UCSD-AML1 (cell line): ENCODE measurements around the gene POLR1C.
"Not testable (repeated sequence)": the region's sequence is repeated elsewhere in the genome, so short reads cannot be mapped to it uniquely, and the experiment has no call there.

Experiments used
- DNase-seq: peaks from one replicate; lab custom pipeline; 2025; ENCODE audit not compliant: unreplicated experiment; lab: John Stamatoyannopoulos, UW

The POLR1C gene

GRCh38 chr6:43492673-43493072, 24.2 kb upstream of the POLR1C start:
- DNase-seq = no peak

DNA sequence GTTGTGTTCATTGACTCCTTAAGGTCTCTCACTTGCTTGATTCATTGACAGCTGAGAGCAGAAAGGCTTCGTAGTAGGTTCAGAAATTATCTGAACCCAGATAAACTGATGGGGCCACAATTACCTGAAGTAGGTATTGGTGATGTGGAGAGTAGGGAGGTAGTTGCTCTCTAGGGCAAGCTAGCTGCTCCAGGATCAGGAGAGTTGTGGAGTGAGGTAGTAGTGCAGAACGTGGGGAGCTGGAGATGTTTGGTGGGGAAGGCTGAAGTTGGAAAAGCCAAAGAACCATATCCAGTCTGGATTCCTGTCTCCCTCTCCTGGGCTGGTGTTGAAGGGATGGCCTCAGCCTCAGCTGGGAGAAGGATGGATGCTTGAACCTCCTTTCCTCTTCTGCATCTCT, 23.7 kb upstream of the POLR1C start:
- no peak for DNase-seq

GRCh38 chr6:43493833-43494232, 23.1 kb upstream of the POLR1C start:
- no peak for DNase-seq

DNA sequence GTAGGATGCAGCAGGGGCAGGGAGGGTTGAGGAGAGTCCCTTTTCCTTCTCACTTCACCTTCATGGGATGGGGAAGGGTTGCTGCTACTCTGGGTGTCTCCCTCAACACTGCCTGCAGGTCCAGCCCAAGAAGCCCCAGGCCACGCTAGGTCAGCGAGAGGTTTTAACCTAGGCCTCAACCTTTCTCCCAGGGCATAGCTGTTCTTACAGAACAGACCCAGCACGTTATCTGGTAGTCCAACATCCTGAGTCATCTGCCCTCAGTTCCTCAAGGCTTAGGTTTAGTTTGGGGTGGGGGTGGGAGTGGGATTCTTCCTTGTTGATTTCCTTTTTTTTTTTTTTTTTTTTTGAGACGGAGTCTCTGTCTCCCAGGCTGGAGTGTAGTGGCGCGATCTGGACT, 22.6 kb upstream of the POLR1C start:
- no peak for DNase-seq

DNA sequence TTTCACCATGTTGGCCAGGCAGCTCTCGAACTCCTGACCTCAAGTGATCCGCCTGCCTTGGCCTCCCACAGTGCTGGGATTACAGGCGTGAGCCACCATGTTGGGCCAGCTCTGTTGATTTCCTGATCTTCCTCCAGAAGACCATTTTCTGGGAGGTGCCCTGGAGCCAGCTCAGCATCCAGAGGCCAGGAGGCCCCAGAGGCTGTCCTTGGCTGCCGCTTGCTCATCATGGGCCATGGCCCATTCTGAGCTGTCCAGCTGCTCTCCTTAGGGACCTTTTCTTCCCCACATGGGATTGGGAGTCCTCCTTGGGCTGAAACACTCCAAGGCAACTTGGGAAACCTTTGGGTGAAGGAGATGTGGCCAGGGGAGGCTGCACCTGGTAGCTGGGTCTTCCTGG, 22.1 kb upstream of the POLR1C start:
- DNase-seq = no peak

GRCh38 chr6:43495409-43495941, 21.4 kb upstream of the POLR1C start:
- DNase-seq = peak; percentile 31

- DNase-seq = no peak
Observed at GRCh38 chr6:43496370-43497128, 20.3 kb upstream of the POLR1C start.

DNA sequence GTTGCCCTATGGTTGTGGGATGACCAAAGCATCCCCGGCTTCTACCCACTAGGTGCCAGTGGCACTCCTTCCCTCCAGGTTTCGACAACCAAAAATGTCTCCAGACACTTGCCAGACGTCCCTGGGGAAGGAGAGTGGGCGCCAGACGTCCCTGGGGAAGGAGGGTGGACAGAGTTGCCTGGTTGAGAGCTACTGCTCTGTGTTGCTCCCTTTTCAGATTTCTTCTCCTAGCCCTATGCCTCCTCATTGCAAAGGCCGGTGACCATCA, 19.8 kb upstream of the POLR1C start:
- no peak for DNase-seq

DNA sequence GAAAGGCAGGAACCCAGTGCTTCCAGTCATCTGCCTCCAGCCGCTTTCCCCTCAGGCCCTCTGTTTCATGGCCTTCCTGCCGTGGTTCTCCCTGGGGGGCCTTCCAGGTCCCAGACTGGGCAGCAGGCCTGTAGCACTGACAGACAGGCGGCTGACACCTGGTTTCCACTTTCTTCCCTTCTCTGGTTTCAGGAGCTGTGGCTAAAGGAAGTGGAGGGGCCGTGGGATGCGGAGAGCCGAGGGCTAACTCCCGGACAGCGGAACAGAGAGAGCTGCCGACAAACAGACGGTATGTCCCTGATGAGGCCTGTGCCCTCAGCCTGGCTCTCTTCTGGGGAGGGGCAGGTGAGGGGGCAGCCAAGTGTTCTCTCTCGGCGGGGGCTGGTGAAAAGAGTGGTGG, 19.2 kb upstream of the POLR1C start:
- no peak for DNase-seq

- not testable (repeated sequence) for DNase-seq
Observed at GRCh38 chr6:43498291-43498690, 18.6 kb upstream of the POLR1C start.

DNA sequence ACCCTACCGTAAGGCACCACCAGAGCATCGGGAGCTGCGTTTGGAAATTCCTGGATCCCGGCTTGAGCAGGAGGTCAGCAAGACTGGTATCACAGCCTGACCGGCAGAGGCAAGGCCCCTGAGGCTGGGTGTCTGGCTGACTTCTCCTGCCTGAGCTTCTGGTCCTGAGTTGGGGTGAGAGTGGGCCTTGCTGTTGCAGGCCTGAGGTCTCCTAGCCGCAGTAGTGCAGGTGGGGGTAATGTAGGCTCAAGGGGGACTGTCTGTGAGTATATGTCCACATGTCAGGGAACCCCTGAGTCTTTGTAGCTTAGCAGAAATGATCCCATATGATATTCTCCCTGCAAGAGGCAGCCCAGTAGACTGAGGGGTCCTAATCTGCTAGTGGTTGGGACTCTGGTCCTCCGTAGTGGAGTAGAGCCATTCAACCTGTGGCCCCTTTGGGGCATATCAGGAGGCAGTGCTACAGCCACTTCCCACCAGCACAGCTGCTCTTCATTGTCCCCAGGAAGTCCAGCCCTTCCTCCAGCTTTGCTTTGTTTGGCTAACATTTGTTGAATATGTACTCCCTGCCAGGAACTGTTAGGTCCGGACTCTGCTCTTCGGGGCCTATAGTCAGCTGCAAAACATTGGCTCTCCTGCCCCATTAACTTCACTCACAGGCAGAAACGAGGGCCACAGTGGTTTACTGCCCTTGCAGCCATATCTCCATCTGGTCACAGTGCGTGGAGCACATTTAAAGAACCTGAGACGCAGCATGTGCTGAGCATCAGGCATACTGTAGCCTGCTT, 17.7 kb upstream of the POLR1C start:
- no peak for DNase-seq

DNA sequence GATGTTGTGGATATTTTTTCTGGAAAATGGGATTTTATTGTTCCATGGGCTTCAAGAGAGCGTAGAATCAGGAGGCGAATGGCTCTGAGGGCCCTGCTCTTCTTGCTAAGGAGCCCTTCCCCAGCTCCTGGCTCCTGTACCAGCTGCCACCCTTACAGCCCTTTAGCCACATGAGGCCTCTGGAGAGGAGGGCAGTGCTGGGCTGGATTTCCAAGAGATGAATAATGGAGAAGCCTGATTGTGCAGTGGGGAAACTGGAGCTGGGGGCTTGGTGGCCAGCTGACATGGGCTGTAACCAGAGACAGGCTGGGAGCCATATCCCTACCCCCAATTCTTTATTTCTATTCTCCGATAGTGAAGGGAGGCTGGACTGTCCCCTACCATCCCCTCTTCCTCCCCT, 16.0 kb upstream of the POLR1C start:
- no peak for DNase-seq

- no peak for DNase-seq
Observed at GRCh38 chr6:43502666-43503065, 14.2 kb upstream of the POLR1C start.

GRCh38 chr6:43503443-43503842, 13.4 kb upstream of the POLR1C start:
- no peak for DNase-seq

- DNase-seq = no peak
Observed at GRCh38 chr6:43504756-43505593, 11.9 kb upstream of the POLR1C start.

DNA sequence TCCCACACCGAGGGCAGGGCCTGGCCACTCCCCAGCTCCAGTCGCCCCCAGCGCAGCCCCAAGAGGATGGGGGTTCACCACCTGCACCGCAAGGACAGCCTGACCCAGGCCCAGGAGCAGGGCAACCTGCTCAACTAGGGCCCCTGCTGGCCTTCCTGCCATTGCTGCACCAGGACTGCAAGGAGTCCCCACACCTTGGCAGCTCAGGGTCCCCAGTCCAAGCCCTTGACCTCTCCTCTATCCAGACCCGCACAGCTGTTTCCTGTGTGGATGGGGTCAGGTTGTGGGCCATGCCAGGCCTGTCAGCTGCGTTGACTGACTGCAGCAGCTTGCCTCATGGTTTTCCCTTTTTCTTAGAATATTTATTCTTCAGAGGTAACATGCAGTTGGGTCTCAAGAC, 11.2 kb upstream of the POLR1C start:
- DNase-seq = no peak

- DNase-seq = no peak
Observed at GRCh38 chr6:43506171-43506570, 10.7 kb upstream of the POLR1C start.

DNA sequence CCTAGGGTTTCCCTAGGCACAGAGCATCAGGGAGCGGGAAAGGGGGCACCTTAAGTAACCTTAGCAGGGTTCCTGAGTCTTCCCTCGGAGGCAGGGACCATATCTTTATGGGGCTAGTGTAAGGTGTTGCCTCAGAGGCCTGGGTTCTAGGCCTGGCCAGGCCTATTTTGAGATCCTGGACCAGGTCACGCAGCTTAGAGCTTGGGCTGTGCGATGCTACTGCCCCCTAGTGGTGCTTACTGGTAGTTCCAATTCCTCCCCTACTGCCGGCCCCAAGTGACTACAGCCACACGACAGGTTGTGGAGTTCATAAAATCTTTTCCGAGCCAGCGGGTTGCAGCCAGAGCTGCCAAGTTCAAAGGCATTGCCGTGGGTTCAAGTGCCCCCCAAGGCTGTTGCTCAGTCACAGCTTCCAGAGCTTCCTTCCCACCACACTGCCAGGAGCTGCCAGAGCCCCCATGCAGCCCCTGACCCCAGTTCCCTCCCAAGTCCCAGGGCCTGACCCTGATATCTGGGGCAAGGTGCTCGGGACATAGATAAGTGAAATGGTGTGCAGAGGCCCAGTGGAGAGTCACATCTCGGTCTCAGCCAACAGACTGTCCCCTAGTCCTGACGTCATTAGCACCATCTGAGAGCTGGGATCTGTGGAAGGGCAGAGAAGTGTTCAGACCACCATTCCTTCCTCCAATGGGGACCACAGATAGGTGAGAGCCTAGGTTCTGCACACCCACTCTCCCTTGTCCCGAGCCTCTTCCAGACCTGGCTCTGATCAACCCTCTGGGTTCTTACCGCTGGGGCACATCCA, 10.0 kb upstream of the POLR1C start:
- DNase-seq = peak; percentile 78

GRCh38 chr6:43508481-43509141, 8.3 kb upstream of the POLR1C start:
- DNase-seq = no peak
